Astrocyte of the cerebellum (primary cell): ENCODE results near the gene LRRC38.

Source experiments
- DNase-seq: peaks from one replicate; pipeline ENCODE4 v3.0.0-alpha.2; 2011; ENCODE audit warnings: low read depth
- H3K4me3 ChIP-seq: 2 replicates; pipeline ENCODE4 v1.5.1; 2011; ENCODE audit warnings: mild to moderate bottlenecking, low read depth, low read length, moderate library complexity
- in situ Hi-C: cut with HindIII; loops from 2 replicates; pipeline ENCODE4 v1.10.0; 2017; ENCODE audit warnings: low sequenced_read_pairs
- TF ChIP-seq, protein P1 (sequence below): IDR thresholded peaks from 2 replicates; pipeline ENCODE4 v1.5.1; 2012; ENCODE audit warnings: low read length, low read depth, moderate library complexity, mild to moderate bottlenecking; ENCODE audit errors: missing control alignments

Gene LRRC38

DNA sequence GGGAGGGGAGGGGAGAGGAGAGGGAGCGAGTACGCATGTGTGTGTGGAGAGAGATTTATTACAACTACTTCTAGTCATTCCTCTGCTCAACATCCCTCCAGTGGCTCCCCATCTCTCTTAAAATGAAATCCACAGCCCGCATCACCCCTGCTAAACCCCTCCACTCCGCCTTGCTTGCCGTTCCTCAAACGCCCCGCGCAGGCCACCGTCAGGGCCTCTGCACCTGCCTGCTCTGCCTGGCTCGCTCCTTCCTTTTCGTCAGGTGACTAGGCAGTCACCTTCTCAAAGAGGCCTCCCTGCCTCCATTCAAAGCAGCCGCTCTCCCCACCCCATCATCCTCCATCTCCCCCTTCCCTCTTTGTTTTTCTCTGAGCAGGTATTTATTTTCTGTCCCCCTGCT, 29.9 kb downstream of the LRRC38 start:
- TF ChIP-seq, protein P1, sequence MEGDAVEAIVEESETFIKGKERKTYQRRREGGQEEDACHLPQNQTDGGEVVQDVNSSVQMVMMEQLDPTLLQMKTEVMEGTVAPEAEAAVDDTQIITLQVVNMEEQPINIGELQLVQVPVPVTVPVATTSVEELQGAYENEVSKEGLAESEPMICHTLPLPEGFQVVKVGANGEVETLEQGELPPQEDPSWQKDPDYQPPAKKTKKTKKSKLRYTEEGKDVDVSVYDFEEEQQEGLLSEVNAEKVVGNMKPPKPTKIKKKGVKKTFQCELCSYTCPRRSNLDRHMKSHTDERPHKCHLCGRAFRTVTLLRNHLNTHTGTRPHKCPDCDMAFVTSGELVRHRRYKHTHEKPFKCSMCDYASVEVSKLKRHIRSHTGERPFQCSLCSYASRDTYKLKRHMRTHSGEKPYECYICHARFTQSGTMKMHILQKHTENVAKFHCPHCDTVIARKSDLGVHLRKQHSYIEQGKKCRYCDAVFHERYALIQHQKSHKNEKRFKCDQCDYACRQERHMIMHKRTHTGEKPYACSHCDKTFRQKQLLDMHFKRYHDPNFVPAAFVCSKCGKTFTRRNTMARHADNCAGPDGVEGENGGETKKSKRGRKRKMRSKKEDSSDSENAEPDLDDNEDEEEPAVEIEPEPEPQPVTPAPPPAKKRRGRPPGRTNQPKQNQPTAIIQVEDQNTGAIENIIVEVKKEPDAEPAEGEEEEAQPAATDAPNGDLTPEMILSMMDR: no peak
- no peak for DNase-seq
- H3K4me3 ChIP-seq: no peak overlapping the region
- in situ Hi-C loops: no loop called here

DNA sequence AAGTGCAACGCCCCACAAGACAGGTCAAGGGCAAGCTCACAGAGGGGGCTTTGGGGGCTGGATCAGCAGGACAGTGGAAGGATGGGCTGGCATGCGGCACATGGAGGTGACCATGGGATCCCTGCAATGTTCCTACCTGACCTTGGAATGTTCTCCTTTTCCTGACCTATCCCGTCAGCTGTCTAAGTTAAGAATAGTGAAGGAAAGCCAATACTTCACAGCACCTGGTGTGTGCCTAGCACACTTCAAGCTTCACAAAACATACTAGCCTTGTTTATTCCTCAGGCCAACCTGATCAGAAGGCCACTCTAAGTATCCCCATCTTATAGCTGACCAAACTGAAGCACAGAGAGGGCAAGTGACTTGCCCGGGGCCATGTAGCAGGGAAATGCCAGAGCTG, 31.2 kb downstream of the LRRC38 start:
- no peak for DNase-seq
- TF ChIP-seq, protein P1: no peak
- in situ Hi-C loops: no loop called here
- H3K4me3 ChIP-seq: no peak overlapping the region

DNA sequence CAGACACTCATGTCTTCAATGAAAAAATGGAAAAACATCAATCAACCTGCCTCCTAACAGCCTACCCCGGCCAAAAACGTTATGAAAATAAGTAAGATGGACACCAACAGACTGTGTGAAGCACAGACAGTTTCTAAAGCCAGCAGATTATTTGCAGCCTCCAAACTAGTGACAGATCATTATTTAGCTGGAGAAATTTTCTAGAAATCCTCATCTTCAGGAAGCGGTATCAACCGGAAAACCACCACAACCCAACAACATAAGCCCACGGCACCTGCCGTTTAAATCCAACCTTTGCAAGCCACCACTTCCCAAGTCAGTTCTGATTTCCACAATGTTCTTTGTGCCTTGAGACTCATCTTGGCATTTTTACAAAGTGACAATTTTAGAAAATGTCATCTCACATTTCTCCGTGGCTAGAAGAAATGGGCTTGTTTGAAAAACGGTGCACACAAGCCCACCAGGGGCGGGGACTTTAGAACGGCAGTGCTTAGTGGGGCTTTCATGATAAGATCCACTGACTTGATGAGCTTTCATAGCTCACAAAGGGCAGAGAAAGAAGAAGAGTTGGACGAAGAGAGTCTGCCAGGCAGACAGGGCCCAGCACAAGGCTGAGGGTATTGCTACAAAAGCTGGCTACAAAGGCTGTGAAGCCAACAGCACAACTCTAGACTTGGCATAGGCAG, 34.5 kb downstream of the LRRC38 start:
- TF ChIP-seq, protein P1: no peak
- in situ Hi-C loops: no loop called here
- H3K4me3 ChIP-seq: no peak overlapping the region
- DNase-seq: no peak

DNA sequence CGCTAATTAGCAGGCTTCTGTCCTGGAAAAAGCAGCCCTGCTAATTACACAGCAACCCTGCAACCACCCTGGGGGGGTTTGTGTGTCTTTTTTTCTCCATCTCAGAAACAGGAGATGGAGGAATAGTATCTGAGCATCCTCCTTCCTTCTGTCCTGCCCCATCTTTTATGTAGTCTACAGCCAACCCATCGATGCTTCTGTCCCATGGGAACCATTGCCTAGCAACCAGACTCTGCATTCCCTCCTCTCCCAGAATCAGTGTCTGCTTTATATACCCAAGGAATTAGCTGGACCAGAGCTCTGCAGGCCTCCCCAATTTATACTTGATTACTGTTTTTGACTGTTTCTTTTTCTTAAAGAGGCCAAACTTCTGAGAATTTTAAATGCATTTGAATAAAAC, 35.1 kb downstream of the LRRC38 start:
- no peak overlapping the region for H3K4me3 ChIP-seq
- in situ Hi-C loops: no loop called here
- TF ChIP-seq, protein P1: no peak
- DNase-seq: no peak

DNA sequence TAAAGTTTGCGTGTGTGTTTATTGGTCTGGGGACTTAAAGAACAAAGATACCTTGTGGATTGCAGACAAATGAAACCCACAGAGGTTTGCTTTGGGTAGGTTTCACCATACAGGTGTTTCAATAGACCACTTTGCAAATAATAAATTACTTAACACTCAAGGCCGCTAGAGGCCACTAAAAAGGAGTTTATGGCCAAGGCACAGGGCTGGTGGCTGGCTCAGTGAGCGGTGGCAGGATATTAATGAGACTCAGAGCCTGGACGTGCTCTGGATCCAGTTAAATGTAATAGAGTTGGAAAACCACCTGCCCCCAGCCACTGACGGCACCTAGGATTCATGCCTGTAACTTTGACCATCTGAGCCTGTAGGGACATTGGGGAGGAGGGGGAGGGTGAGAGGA, 44.5 kb downstream of the LRRC38 start:
- H3K4me3 ChIP-seq: no peak overlapping the region
- in situ Hi-C loops: no loop called here
- TF ChIP-seq, protein P1: no peak
- DNase-seq: no peak

DNA sequence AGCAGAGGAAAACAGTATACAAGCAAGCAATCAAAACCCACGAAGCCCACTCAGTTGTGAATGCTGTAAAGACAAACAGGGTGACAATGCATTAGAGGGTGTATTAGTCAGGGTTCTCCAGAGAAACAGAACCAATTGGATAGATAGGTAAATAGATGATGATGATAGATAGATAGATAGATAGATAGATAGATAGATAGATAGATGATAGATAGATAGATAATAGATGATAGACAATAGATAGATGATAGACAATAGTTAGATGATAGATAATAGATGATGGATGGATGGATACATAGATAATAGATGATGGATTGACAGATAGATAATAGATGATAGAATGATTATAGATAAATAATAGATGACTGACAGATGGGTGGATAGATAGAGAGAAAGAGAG, 48.3 kb downstream of the LRRC38 start:
- DNase-seq: no peak
- no peak overlapping the region for H3K4me3 ChIP-seq
- in situ Hi-C loops: no loop called here
- TF ChIP-seq, protein P1: no peak
